HG02973 (cell line): ENCODE data around the gene PTPRN.
A peak's percentile ranks its signal among the peaks of the same experiment; 100 is the strongest.
"Not testable (repeated sequence)": the region's sequence is repeated elsewhere in the genome, so short reads cannot be mapped to it uniquely, and the experiment has no call there.

Experiments used
- ATAC-seq: cut with Tn5 transposase; IDR thresholded peaks from one replicate; pipeline ENCODE4 v1.9.1; 2021; ENCODE audit warnings: moderate library complexity; ENCODE audit not compliant: unreplicated experiment

The PTPRN gene

DNA sequence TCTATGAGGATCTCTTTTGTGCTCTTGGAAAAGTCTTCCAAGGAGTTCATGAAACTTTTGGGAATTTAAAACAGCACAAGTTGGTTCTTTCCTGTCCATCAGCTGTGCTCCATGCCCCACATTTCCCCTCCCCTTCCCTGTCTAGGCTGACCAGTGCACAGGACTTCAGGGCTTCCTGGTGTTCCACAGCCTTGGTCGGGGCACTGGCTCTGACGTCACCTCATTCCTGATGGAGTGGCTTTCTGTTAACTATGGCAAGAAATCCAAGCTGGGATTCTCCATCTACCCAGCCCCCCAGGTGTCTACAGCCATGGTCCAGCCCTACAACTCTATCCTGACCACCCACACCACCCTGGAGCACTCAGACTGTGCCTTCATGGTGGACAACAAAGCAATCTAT, 38.2 kb downstream of the PTPRN start:
- no peak for ATAC-seq

DNA sequence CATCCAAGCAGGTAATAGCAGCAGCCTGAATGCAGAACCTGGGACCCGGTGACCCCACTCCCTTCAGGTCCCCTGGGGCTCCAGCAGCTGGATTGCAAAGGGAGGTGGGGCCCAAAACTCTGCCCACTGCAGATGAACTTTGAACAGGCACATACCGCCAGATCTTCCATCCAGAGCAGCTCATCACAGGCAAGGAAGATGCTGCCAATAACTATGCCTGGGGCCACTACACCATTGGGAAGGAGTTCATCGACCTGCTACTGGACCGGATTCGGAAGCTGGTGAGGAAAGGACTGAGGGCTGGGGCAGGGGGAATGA, 39.2 kb downstream of the PTPRN start:
- no peak for ATAC-seq

DNA sequence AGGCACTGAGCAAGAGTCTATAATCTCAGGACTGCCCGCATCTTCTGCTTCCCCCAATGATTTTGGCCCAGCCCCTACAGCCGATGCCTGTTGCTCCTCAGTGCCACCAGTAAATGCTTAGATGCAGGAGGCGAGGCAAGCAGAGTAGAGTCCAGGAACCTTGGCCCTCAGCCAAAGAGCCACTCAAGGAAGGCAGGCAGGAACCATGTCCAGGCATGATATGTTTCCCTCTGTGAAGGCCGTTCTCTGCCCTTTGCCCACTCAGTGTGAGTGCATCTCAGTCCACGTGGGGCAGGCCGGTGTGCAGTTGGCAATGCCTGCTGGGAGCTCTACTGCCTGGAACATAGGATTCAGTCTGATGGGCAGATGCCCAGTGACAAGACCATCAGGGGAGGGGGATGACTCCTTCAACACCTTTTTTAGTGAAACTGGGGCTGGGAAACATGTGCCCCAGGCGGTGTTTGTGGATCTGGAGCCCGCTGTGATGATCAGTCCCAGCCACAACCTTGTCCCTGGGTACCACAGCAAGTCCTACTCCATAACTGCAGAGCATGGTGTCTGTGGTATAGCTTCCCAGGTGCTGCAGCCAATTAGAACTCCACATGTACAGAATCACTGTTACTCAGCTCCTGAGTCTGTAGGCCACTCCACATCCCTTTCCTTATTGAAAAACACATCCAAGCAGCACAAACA, 39.7 kb downstream of the PTPRN start:
- ATAC-seq = no peak

DNA sequence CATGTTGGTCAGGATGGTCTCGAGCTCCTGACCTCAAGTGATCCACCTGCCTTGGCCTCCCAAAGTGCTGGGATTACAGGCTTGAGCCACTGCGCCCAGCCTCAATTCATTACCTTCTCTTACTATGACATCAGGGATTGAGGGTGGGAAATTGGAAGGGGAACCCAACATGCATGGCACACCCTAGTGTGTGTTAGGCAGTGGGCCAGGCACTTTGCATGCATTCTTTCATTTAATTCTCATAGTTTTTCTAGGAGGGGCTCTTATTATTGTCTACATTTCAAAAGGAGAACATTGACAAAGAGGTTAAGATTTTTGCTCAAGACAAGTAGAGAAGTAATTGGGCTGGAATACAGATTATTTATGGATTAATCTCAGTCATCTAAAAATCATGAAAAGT, 40.9 kb downstream of the PTPRN start:
- ATAC-seq = no peak

DNA sequence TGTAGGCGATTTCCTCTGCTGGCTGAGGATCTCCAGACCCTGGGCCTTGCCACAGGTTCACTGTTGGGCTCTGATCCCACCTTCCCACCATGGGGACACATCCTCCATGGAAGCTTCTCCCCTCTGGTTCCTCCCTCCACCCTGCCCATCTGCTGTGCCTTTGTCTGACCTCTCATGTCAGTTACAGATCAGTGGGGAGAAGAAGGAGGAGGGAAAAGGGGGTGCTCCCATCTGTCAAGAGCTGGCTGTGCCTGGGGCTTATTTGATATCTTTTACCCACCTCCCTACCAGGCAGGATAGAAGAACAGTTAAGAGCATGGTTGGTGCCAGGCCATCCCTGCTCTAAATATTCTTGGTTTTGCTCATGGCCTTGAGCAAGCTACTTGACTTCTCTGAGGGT, 42.3 kb downstream of the PTPRN start:
- no peak for ATAC-seq

DNA sequence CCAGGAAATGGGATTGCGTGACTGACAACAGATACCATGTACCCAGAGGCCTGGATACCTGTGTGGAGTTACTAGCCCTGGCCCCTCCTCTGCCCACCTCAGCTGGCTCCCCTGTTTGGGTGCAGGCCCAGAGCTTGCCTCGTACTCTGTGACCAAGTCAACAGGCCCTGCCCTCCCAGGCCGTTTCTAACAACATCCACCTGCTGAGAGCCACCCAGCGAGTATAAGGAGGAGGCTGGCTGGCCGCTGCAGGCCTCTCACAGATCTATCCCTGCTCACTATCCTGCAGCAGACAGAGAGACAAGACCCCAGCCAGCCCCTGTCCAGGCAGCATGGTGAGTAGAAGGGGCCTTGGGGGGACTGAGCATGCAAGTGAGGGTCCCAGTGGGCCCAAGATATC, 43.0 kb downstream of the PTPRN start:
- ATAC-seq = no peak

DNA sequence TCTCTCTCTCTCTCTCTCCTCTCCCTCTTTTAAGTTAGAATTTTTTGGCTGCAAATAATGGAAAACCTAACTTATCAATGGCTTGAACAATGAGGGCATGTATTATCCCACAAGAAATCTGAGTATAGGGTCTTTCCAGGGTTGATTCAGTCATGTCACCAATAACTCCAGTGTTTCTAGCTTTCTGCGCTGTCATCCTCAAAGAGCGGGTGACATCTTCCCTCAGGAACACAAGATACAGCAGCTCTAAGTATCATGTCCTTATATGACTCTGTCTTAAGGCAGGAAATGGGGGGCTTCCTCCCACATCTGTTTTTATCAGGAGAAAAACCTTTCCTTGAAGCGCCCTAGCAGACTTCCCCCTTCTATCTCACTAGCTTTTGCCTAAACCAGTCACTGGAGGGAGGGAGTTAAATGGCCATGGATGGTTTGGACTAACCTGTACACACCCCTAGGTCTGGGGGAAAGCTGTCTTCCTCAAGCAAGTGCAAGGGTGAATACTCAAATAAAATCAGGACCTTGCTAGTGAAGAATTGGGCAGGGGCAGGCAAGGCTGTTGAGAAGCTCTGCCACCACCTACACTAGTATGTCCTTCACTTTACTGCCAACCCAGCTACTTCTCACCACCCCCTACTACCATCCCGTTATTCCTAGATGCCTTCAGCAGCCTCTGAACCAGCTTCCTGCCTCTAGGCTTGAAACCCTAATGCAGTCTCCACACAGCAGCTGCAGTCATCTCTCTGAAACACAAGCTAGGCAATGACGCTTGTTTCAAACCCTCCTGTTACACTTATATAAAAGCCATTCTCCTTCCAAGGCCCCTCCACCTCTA, 48.0 kb downstream of the PTPRN start:
- ATAC-seq = no peak

DNA sequence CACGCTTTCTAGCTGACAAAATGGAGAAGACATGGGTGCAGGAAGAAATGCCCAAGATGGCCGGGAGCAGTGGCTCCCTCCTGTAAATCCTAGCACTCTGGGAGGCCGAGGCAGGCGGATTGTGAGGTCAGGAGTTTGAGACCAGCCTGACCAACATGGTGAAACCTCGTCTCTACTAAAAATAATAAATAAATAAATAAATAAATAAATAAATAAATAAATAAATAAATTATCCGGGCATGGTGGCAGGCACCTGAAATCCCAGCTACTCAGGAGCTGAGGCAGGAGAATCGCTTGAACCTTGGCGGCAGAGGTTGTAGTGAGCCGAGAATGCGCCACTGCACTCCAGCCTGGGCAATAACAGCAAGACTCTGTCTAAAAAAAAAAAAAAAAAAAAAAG, 50.3 kb downstream of the PTPRN start:
- ATAC-seq = not testable (repeated sequence)

DNA sequence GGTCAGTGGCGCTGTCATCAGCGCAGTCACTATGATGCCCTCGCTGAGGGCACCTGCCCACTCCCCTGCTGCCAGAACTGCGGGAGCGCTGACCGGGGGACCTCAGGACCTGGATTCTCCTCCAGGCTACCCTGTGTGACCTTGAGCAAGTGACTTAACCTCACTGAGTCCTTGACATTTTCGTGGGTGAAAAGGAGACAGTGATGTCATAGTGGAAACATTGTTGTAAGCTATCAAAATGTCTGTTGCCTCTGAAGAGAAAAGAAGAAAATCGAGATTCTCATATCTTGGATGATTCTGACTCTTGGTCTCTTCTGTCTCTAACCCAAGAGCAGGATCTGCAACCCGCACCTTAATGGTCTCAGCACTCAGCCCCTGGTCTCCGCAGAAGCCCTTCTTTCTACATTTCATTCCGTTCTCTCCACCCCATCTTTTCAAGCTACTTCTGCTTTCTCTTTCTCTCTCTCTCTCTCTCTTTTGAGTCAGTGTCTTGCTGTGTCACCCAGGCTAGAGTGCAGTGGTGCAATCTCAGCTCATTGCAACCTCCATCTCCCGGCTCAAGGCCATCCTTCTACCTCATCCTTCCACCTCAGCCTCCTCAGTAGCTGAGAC, 54.5 kb downstream of the PTPRN start:
- ATAC-seq = peak; percentile 34

DNA sequence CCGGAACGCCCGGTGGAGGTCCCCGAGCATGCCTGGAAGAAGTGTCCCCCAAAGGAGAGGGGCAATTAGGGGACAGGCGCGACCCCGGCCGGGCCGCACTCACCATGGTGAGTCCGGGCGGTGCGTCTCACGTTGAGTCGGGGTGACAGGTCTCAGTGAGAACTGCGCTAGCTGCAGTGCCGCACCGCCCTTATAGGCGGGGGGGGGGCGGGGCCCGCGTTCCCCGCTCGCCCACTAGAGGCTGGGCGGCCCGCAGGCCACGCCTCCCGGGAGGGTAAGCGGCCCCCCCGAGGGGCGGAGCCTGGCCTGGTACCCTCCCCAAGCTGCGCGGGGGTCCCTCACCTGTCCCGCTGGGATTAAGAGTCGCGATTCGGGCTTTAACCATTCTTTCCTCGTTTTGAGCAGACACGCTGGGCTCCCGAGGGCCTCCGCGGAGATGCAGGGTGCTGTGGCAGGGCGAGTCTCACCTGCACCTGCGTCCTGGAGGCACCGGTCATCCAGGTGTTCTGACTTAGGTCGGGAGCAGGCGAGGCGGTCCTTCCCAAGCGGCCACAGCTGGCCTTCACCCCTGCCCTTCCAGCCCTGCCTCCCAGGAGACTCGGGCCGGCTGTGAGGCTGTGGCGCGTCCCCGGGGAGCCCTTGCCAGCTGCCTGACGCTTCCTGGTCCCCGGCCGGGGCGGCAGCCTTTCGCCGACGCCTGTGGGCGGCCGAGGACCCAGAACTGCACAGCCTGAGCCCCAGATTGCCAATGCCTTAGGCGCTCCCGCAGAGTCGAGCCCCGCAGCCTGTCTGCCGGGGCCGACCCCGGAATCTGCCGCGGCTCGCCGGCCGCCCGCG, 55.2 kb downstream of the PTPRN start, which contains the start of gene TUBA4A:
Gene TUBA4A, minus strand, starts transcription at position 166 of the 837 bp plus-strand sequence. Its CDS starts 60 bp downstream, at position 106.
- ATAC-seq = peak; percentile 52

DNA sequence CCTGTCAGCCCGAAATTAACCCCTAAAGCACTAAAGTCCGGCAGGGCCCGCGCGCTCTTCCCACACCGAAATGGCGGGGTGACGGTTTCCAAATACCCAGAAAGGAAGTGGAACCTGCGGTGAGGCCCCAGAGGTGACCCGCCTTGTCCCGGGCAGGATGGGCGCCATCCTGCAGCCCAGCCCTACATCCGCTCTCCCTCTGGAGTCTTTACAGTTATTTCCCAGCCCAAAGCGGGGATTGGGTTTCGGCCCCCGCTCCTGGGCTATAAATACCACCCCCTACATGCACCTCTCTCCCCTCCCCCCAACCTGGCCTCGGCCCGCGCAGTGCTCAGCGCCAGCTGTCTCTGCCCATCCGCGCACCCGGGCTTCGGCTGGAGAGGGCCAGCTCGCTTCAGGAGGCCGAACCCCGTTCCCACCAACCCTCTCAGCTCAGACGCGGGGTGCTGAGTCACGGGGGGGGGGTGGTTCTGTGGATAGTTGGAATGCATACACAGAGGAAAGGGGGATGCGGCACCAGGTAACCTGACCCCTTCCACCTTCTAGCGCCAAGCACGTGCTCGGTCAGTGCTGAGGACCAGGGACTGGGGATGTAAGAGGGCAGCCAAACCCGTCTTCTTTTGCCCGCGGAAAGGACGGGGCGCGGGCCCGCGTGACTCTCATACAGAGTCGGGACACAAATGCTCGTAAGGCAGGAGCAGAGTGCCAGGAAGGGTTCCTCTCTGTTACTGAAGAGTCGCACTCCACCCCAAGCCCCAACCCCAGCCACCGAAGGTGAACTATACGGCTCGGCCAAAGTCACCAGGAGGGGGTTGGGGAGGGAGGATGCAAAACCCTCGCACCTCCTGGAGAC, 56.1 kb downstream of the PTPRN start, which contains the start of gene TUBA4B:
Gene TUBA4B, plus strand, starts transcription at position 344 of the 853 bp plus-strand sequence. Its CDS starts 165 bp downstream, at position 509.
- no peak for ATAC-seq

DNA sequence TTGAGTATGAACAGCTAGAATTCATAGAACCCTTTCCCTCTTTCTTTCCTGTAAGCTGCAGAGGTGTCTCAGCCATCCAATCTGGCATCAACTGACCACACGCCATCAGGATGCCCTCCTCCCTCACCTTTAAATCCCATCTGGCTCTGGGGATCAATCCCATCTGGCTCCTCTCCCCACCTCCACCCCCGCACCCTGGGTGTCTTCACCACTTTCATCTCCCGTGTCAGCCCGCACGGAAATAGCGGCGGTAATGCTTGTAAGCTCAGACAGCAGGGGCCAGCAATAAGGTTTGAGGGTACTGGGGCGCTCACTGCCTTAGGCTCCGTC, 56.7 kb downstream of the PTPRN start:
- no peak for ATAC-seq

DNA sequence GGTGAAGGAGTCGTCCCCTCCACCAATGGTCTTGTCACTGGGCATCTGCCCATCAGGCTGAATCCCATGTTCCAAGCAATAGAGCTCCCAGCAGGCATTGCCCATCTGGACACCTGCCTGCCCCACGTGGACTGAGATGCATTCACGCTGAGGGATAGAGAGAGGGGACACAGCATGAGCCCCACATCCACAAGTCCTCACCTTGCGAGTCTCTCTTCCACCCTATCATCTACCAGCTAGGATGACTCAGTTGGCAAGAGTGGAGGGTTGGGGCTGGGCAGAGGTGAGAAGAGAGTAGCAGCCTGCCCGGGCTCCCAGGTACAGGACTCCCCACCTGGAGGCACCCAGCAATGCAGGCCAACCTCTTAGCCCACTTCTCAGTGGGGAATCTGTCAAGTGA, 57.1 kb downstream of the PTPRN start:
- no peak for ATAC-seq

DNA sequence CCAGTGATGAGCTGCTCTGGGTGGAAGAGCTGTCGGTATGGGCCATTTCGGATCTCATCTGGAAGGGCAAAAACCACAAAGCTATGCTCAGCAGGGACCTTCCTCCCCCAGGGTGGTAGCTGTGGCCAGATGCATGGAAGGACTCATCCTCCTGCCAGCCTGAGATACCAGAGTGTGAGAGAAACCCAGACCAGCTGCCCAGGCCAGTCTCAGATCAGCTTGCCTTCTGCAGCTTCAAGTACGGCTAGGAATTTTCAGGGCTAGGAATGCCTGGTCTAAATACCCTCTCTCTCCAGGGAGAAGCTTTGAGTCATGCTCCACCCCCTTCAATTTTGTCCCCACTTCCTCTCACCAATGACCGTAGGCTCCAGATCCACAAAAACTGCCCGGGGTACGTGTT, 57.5 kb downstream of the PTPRN start:
- no peak for ATAC-seq

DNA sequence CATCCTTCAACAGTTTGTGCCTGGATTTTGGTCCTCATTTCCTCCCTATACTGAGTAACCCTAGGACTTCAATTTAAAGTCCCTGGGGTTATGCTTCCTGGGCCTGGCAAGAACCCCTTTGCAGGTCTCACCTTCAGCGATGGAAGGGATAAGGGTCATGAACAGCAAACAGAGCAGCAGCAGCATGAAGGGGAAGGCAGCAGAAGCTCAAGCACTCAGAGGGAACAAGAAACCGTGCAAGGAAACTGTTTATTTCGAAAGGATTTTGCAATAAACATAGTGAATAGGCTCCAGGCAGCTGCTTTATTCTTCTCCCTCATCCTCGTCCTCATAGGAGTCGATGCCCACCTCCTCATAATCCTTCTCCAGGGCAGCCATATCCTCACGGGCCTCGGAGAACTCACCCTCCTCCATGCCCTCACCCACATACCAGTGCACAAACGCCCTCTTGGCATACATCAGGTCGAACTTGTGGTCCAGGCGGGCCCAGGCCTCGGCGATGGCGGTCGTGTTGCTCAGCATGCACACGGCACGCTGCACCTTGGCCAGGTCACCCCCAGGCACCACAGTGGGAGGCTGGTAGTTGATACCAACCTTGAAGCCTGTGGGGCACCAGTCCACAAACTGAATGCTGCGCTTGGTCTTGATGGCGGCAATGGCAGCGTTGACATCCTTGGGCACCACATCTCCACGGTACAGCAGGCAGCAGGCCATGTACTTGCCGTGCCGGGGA, 59.0 kb downstream of the PTPRN start:
- ATAC-seq = no peak

DNA sequence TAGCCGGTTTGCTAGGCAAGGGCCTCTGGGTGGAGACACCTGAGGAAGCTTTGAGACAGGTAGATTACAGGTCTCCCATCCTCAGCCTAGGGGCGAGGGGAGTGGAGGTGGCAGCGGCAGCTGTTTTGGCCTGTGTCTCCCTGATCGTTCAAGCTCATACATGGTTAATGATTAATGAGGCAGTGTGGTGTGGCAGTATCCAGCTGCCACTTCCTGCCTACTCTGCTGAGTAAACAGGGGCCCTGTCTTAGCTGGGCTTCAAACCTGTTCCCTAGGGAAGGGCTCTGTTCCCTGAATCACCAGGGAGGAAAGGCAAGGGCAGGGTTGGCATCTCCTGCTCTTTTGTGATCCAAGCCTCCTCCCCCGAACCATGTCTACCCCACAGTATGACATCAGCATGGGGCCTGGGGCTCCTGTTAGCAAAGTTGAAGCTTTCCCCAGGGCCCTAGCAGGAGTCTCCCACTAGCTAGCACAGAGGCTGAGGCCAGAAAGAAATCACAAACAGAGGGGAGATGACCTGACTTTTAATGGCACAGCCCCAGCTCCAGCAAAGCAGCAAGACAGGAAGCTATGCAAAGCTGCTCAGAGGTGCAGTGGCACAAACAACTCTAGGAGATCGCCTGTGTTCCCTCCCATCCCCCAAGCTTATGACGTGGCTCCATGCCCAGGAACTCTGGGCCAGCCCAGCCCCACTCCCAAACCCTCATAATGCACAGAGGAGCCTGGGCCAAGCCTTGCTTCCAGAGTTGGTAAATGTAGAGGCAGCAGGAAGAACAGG, 59.8 kb downstream of the PTPRN start:
- ATAC-seq = peak; percentile 32

DNA sequence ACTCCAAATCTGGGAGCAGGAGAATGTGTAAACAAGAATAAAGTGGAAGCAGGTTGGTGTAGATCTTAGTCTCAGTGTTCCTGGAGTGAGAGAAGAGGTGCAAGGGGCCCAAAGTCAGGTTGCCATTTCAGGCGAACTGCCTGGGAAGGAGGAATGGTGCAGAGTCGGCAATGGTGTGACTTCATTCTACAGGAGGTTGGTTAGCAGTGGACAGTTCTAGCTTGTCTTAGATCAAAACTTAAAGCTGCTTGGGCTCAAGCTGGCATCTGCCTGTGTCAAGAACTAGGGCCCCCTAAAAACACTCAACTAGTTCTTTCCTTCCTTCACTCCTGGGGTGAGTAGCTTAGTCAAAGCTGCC, 60.4 kb downstream of the PTPRN start:
- ATAC-seq = no peak

DNA sequence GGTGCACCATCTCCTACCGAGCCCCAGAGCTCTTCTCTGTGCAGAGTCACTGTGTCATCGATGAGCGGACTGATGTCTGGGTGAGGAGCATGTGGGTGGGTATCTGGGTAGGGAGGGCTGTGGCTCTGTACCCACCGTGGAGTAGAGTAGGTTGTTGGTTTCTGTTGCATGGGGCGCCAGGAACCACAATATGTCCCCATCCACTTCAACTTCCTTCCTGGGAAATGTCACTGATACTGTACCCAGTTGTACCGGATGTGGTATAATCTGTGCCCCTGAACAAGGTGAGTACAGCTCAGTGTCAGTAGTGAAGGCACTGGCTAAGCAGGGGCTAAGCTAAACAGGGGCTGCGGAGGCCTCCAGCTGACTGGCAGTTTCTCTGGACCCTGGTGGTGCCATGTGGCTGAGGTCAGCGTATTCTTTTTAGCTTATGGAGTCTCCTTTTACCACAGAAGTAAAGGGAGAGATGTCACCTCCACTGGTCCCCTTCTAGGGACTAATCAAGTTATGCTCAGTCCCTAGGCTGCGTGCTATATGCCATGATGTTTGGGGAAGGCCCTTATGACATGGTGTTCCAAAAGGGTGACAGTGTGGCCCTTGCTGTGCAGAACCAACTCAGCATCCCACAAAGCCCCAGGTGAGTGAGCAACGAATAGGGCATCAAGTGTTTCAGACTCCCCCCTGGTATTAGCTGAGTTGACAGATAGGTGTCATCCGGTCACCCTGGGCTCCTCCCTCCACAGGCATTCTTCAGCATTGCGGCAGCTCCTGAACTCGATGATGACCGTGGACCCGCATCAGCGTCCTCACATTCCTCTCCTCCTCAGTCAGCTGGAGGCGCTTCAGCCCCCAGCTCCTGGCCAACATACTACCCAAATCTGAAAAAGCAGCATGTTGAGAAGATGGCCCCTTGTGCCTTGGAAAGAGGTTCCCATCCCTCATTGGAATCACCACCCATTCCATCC, 61.2 kb downstream of the PTPRN start:
- no peak for ATAC-seq
